ENCODE results near the gene BTG1. TPM values are rescaled to one million over a fixed set of nuclear protein-coding genes. Genes with fewer than 3 reads are reported as not detected.

Gene BTG1
- total and polyA plus RNA-seq, 8 donors, result 29.0 to 183 (median 127) TPM

- H3K9me3 ChIP-seq, result no peaks in the 10 kb centered on the region
- peak overlapping the region; percentile 51 to 100 (median 94) for H3K4me3 ChIP-seq
- H3K27me3 ChIP-seq, result no peaks in the 10 kb centered on the region
- H3K4me1 ChIP-seq, result no peaks in the 10 kb centered on the region
- ATAC-seq (peak; percentile 1 to 8 (median 2)), DNase-seq (no peak), FAIRE-seq (no peak)
- no peak for TF ChIP-seq CTCF (IDR thresholded peaks at IDR 0.05)
- intact Hi-C loops (cut with DNase I), result no loop called here
- peak overlapping the region; percentile 95 to 100 (median 99) for H3K27ac ChIP-seq
- 0 to 1% methylated on average over 14 to 28 of the region's 28 CpGs for WGBS, 2 donors
- H3K36me3 ChIP-seq, result peaks cover 0 to 21% (median 7%) of the 10 kb centered on the region in 3 donors
Observed at GRCh38 chr12:92145481-92145730, 240 bp downstream of the BTG1 start.

GRCh38 chr12:92144631-92145480 lies 790 bp downstream of the BTG1 start:
- WGBS, 2 donors, result 0% methylated on average over 50 to 69 of the region's 69 CpGs
- Histone ChIP-seq H3K27ac (peak overlapping the region; percentile 95 to 100 (median 99)), H3K9me3 (no peaks in the 10 kb centered on the region), H3K4me3 (peak overlapping the region; percentile 51 to 100 (median 94)), H3K36me3 (peaks cover 0 to 21% (median 7%) of the 10 kb centered on the region in 3 donors), H3K4me1 (no peaks in the 10 kb centered on the region), H3K27me3 (no peaks in the 10 kb centered on the region)
- peak; percentile 55 to 89 (median 68) for DNase-seq
- ATAC-seq, result peak; percentile 15 to 39 (median 22)
- no peak for FAIRE-seq
- no peak for TF ChIP-seq CTCF (IDR thresholded peaks at IDR 0.05)
- intact Hi-C loops (cut with DNase I), result no loop called here

GRCh38 chr12:92143686-92144630 lies 1.7 kb downstream of the BTG1 start:
- DNase-seq (peak in 4 of 6 donors; percentile 49 to 75 (median 68)), ATAC-seq (peak; percentile 32 to 58 (median 51)), FAIRE-seq (no peak)
- Histone ChIP-seq H3K4me3 (peak overlapping the region; percentile 51 to 100 (median 94)), H3K4me1 (no peaks in the 10 kb centered on the region), H3K27ac (peak overlapping the region; percentile 95 to 100 (median 99)), H3K9me3 (no peaks in the 10 kb centered on the region), H3K36me3 (peaks cover 0 to 21% (median 7%) of the 10 kb centered on the region in 3 donors), H3K27me3 (no peaks in the 10 kb centered on the region)
- intact Hi-C loops (cut with DNase I), result no loop called here
- peak; percentile 33 to 50 (median 45) for TF ChIP-seq CTCF (IDR thresholded peaks at IDR 0.05)
- WGBS, 2 donors, result 0 to 1% methylated on average over 15 of the region's 15 CpGs

- peak overlapping the region; percentile 51 to 100 (median 94) for H3K4me3 ChIP-seq
- FAIRE-seq (no peak), ATAC-seq (no peak), DNase-seq (no peak)
- H3K36me3 ChIP-seq, result peaks cover 0 to 21% (median 7%) of the 10 kb centered on the region in 3 donors
- no peaks in the 10 kb centered on the region for H3K27me3 ChIP-seq
- peaks cover 3 to 7% (median 4%) of the 10 kb centered on the region in 3 donors for H3K4me1 ChIP-seq
- H3K9me3 ChIP-seq, result no peaks in the 10 kb centered on the region
- peak overlapping the region in 3 of 4 donors; percentile 95 to 100 (median 100) for H3K27ac ChIP-seq
- TF ChIP-seq CTCF (IDR thresholded peaks at IDR 0.05), result no peak
- intact Hi-C loops (cut with DNase I), result no loop called here
- WGBS, 2 donors, result 0 to 2% methylated on average over 1 of the region's 1 CpG
Observed at GRCh38 chr12:92143258-92143657, 2.4 kb downstream of the BTG1 start.
